Measurements from ENCODE around the gene ABCC10.
A peak's percentile ranks its signal among the peaks of the same experiment; 100 is the strongest.
"Not testable (repeated sequence)": the region's sequence is repeated elsewhere in the genome, so short reads cannot be mapped to it uniquely, and the experiment has no call there.

Gene ABCC10, protein sequence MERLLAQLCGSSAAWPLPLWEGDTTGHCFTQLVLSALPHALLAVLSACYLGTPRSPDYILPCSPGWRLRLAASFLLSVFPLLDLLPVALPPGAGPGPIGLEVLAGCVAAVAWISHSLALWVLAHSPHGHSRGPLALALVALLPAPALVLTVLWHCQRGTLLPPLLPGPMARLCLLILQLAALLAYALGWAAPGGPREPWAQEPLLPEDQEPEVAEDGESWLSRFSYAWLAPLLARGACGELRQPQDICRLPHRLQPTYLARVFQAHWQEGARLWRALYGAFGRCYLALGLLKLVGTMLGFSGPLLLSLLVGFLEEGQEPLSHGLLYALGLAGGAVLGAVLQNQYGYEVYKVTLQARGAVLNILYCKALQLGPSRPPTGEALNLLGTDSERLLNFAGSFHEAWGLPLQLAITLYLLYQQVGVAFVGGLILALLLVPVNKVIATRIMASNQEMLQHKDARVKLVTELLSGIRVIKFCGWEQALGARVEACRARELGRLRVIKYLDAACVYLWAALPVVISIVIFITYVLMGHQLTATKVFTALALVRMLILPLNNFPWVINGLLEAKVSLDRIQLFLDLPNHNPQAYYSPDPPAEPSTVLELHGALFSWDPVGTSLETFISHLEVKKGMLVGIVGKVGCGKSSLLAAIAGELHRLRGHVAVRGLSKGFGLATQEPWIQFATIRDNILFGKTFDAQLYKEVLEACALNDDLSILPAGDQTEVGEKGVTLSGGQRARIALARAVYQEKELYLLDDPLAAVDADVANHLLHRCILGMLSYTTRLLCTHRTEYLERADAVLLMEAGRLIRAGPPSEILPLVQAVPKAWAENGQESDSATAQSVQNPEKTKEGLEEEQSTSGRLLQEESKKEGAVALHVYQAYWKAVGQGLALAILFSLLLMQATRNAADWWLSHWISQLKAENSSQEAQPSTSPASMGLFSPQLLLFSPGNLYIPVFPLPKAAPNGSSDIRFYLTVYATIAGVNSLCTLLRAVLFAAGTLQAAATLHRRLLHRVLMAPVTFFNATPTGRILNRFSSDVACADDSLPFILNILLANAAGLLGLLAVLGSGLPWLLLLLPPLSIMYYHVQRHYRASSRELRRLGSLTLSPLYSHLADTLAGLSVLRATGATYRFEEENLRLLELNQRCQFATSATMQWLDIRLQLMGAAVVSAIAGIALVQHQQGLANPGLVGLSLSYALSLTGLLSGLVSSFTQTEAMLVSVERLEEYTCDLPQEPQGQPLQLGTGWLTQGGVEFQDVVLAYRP (N-terminal part only)

DNA sequence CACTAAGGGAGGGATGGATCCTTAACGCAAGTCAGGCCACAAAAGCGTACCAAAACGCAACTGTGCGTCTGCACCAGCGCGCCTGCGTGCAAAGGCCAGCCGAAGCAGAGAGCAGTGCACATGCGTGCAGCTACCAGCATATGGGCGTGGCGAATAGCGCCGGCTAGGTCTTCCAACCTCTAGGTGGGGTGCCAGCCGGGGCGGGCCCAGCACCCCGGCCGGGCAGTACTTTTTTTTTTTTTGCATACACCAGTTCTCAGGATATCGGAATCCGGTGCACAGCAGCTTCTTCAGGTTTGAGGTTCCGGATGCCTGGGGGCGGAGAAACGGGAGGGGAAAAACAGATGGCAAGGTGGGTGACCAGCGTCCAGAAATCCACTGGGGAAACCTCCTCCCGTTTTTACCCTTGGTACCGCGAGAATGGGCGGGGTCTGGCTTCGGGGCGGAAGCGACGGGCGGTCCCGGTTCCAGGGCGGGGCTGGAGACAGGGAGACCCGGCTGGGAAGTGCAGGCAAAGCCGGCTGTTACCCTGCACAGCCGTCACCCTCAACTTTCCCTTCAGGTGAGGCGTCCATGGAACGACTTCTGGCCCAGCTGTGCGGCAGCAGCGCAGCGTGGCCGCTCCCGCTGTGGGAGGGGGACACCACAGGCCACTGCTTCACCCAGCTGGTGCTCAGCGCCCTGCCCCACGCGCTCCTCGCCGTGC lies at the start of gene ABCC10:
TSS of gene ABCC10 (plus strand) at position 136 of the 706 bp plus-strand sequence. CDS start at position 574, 438 bp downstream.
- peak; percentile 86 to 95 for DNase-seq (ENCODE audit: low read depth in 2 of 2)

DNA sequence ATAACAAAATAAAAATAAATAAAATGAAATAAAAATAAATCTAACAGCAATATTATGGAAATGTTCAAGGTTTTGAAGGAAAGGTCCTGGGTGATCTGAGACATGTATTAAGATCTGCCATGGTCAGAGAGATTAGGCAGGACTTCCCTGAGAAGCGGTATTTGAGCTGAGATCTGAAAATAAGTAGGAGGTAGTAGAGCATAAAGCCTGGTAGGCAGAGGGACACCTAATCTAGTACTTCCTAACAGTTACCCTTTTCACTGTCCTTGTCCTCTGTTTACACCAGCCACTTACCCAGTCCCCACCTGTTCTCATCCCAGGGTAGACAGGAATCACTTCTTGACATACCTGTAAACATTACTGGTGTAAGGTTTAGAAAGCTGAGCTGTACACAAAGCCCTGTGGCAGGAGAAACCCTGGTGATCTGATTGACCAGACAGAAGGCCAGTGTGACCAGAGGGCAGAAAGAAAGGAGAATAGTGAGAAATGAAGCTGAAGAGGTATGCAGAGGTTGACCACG lies 49.6 kb upstream of the ABCC10 start:
- no peak for DNase-seq (ENCODE audit: low read depth in 2 of 2)

DNA sequence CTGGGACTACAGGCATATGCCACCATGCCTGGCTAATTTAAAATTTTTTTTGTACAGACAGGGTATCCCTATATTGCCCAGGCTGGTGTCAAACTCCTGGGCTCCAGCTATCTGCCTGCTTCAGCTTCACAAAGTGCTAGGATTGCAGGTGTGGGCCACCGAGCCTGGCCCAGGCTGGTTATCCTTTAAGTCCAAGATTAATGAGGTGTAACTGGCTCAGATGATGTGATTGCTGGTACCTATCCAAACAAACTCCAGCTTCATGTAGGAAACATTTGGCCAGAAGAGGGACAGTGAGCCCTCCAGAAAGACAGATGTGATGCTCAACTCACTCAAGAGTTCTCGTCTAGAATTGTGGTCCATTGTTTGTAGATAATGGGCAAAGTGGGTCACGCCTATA lies 48.7 kb upstream of the ABCC10 start:
- DNase-seq (ENCODE audit: low read depth in 2 of 2) = no peak

DNA sequence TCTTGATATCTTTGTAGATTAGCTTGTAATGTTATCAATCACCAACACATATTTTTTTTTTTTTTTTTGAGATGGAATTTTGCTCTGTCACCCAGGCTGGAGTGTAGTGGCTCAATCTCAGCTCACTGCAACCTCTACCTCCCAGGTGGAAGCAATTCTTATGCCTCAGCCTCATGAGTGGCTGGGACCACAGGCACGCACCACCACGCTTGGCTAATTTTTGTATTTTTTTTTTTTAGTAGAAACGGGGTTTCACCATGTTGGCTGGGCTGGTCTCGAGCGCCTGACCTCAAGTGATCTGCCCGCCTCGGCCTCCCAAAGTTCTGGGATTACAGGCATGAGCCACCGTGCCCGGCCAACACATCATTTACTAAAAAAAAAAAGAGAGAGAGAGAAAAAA lies 46.5 kb upstream of the ABCC10 start:
- not testable (repeated sequence) for DNase-seq (ENCODE audit: low read depth in 2 of 2)

DNA sequence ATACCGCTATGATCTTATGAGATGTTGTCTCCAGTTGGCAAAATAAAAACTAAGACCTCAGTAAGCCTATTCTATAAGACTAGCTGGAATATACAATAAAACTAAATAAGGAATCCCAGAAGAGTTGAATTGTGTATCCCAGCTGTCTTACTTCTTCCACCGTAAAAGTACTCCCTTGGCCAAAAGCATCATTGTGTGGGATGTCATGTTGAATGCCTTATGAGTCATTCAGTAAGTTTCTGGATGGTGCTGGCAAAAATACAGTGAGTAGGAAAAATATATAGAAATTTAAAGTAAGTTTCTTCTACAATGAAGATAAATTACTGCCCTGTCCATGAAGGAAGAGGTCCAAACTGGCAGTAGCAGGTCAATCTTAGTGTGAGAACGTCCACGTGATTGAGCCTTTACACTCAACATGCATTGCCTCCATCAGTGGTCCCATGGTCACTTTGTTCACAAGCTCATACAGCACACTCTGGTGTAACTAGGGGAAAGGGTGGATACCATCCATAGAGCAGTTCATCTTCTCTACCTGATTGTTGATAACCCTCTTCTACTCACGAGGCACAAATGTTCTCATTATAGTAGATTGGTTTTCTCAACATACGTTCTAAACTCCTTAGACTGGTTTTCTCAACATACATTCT lies 44.2 kb upstream of the ABCC10 start:
- DNase-seq (ENCODE audit: low read depth in 2 of 2) = no peak

DNA sequence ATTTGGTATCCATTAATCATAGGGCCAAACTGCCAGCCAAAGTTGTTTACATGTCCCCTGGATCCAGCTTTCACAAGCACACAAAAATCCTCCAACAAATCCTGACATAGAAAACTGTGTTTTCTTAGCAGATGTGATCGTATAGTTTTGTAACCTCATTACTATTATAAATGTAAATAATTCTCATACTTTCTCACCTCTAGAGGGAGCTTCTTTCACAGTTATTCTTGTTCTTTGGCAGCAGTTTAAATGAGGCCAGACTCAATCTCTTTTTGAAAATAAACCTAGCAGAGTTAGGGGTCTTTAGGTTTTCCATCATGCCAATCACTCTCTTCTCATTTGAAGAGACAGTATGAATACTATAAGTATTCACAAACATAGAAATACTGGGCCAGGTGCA lies 40.8 kb upstream of the ABCC10 start:
- DNase-seq (ENCODE audit: low read depth in 2 of 2) = no peak

DNA sequence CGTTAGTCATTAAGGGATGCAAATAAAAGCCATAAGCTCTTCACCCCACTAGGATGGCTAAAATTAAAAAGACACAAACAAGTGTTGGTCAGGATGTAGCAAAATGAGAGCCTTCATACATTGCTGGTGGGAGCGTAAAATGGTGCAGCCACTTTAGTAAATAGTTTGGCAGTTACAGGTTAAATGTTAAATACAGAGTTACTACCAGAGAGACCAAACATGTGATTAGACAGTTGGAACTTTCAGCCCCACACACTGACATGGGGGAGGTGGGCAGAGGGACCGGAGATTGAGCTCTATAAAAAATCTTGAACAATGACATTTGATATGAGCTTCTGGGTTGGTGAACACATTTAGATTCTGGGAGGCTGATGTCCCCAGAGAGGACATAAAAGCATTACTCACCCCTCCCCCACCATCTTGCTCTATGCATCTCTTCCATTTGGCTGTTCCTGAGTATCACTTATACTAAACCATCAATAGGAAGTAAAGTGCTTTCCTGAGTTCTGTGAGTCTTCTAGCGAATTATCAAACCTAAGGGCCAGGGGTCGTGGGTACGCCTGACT lies 37.5 kb upstream of the ABCC10 start:
- no peak for DNase-seq (ENCODE audit: low read depth in 2 of 2)

DNA sequence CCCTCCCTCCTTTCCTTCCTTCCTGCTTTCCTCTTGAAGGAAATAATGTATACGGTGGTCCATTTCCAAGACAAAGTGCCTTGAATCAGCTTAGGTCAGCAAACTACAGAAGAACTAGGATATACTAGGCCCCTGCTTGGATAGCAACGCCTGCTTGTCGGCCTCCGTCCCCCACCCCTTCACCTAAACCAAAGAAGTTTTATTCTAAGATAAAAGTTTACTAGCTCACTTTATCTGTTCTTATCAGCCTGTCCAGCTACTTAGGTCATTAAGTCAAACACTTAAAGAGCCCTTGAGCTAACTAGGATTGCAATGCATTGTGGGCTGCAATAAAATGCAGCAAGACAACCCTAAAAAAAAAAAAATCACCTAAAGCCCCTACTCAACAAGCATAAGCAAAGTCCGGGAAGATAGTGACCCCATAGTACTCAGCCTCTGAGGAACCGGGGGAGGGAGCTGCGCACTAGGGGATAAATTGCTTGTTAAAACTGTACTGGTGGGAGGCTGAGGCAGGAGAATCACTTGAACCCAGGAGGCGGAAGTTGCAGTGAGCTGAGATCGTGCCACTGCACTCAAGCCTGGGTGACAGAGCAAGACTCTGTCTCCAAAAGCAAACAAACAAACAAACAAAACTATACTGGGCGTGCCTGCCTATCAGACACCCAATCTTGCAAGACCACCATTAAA lies 36.4 kb upstream of the ABCC10 start:
- not testable (repeated sequence) for DNase-seq (ENCODE audit: low read depth in 2 of 2)

DNA sequence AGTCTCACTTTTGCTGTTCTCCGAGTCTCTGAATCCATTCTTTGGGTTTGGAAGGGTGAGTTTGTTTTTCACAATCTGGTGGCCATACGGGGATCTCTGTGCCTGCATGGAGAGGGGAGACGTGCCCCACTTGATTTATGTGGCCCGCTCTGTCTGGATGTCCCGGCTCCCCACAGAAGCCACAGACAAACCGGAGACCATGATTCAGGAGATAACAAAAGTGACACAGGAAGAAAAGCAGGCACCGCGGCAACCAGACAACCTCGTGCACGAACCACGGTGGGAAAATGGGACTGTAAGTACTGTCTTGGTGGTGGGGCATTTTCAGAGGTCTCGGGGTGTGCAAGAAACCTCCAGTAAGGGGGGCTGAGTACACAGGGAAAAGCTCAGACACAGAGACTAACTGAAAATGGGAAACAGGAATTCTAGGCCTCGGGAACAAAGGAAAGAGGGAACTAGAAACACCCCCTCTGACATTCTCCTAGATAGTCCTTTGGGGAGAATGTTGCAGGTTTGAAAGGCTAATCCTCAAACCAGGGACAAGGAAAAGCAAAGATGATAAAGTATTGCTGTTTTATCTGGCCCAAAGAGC lies 35.8 kb upstream of the ABCC10 start:
- DNase-seq (ENCODE audit: low read depth in 2 of 2) = no peak

DNA sequence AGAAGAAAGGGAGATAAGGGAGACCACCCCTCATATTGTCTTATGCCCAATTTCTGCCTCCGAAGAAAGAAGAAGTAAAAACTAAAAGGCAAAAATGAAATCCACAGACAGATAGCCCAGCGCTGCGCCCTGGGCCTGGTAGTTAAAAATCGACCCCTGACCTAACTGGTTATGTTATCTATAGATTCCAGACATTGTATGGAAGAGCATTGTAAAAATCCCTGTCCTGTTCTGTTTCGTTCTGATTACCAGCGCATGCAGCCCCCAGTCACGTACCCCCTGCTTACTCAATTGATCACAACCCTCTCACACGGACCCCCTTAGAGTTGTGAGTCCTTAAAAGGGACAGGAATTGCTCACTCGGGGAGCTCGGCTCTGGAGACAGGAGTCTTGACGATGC lies 34.2 kb upstream of the ABCC10 start:
- DNase-seq (ENCODE audit: low read depth in 2 of 2) = not testable (repeated sequence)

DNA sequence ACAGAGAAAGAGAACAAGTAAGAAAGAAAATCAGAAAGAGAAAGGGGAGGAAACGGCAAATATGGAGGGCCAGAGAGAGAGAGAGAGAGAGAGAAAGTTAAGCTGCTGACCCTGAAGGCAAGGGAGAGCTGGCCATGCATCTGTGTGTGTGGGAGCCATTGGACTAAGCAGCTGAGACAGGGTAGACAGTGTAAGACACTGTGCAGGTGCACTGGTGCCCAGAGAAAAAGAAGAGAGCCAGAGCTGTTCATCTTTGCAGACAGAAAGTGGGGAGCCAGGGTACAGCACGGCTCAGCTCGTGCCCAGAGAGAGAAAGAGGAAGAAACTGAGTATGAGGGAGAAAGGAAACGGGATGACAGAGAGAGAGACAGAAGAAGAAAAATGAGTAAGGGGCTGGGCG lies 33.7 kb upstream of the ABCC10 start:
- no peak for DNase-seq (ENCODE audit: low read depth in 2 of 2)

DNA sequence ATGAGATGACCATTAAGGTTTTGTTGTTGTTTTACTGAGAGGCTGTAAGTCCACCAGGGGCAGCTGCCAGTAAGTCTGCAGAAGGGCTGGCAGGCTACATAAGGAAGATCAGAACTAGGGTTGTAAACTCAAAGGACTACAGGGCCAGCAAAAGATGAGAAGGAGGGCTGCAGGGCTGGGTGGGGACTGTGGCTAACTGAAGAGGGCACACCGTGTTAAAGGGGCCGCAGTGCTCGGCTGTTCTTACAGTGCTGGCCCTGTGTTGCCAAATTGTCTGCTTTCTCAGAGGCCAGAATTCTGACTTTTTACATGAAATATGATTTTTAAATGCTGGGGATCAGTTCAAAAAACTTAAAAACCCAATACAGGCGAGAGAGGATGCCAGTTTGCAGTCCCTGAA lies 32.4 kb upstream of the ABCC10 start:
- DNase-seq (ENCODE audit: low read depth in 2 of 2) = no peak

DNA sequence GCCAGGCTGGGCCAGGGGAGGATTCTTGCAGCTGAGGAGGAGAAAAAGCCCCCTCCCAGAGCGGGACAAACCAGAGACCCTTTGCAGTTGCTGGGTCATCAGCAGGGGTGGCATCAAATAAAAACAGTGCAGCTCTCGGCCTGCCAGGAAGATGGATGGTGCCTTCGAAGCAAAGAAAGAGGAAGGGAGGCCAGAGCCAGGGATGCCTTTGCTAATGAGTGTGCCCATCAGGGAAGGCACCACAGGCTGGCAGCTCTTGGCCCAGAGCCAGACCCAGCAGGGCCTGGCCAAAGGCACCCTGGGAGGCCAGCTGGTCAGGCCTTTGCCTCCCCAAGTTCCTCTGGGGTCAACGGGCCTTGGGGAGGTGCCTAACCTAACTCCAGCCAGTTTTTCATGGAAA lies 31.6 kb upstream of the ABCC10 start:
- DNase-seq (ENCODE audit: low read depth in 2 of 2) = no peak

DNA sequence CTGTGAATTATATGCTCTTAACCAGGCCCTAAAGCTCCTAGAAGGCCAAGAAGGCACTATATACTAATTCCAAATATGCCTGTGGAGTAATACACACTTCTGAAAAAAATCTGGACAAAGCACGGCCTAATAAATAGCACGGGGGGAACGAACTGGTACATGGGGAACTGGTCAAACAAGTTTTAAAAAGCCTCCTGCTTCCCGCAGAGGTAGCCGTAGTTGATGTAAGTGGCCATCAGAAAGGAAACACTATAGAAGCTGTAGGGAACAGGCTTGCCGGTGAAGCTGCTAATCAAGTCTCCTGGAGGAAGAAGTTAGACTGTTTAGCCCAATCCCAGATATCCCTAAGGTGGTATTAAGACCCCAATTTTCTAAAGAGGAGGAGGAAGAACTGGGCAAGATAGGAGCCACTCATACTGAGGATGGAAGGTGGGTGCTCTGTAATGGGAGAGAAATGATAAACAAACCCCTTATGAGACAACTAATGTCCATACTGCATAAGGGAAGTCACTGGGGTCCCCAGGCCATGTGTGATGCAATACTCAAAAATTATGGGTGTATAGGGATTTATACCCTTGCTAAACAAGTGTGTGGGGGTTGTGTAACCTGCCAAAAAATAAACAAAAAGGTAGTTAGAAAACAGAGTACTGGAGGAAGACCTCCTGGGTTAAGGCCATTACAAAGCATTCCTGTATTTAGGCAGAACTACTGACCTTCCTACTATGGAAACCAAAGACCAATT lies 30.8 kb upstream of the ABCC10 start:
- no peak for DNase-seq (ENCODE audit: low read depth in 2 of 2)

DNA sequence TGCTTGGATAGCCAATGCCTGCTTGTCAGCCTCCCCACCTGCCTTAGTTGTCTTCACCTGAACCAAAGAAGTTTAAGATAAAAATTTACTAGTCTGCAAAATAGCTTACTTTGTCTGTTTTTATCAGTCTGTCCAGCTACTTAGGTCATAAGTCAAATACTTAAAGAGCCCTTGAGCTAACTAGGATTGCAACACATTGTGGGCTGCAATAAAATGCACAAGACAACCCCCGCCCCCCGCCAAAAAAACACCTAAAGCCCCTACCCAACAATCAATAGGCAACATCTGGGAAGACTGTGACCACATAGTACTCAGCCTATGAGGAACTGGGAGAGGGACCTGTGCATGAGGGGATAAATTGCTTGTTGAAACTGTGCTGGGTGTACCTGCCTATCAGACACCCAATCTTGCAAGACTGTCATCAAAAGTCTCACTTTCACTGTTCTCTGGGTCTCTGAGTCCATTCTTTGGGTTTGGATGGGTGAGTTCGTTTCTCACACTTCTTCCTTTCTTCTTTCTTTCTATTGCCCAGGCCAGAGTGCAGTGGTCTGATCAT lies 27.3 kb upstream of the ABCC10 start:
- DNase-seq (ENCODE audit: low read depth in 2 of 2) = no peak

DNA sequence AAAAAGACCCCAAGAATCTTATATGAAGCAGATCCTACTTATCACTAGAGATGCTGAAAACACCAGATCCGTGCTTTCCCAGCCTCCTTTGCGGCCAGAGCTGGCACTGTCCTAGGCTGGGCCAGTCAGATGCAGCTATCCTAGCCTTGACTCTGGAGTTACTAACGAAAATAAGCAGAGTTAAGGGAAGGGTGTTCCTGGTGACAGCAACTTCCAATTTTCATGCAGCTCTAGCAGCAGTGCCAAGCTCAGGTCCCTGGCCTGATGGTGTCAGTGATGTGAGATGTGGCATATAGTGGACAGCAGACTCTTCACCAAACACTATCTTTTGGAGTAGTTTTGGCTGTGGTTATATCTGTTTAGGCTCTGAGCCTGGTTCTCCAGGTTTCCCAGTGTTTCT lies 25.6 kb upstream of the ABCC10 start:
- no peak for DNase-seq (ENCODE audit: low read depth in 2 of 2)

DNA sequence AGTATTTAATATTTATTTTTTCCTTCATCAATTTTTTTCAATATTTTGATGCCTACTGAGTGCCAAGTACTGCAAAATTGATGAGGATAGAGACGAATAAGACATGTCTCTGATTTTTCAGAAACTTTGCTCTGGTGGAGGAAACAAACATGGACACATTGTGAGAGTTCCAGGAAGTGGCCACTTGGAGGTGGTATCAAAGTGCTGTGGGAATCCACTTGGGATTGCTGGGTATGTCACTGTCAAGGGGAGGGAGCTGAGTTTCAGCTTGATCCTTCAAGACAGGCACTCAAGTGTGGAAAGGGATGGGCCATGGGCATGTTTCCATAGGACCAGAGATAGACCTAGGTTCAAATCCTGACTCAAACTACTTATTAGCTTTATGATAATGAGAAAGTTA lies 24.5 kb upstream of the ABCC10 start:
- DNase-seq (ENCODE audit: low read depth in 2 of 2) = no peak

DNA sequence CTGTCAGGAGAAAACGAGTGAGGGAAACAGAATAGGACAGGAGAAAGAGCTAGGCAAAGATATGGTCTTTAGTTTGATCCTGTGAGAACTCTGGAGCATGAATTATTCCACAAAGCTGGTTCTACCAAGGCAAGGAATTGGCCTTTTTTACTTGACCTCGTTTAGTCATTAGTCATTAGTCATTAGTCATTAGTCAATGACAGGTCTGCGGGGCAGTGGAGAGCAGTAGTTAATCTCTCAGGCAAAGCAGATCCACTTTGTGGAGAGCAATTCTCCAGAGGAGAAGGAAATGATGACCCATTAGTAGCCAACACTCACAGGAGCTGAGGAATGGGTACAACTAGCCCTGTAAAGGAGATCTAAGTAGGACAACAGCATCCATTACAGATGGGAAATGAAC lies 22.0 kb upstream of the ABCC10 start:
- no peak for DNase-seq (ENCODE audit: low read depth in 2 of 2)
